K562 (cell line): ENCODE results near the gene SIGLEC14. TPM values are rescaled to one million over a fixed set of nuclear protein-coding genes. Genes with fewer than 3 reads are reported as not detected.

ENCODE experiments used
- ATAC-seq: fragments of 200-7000 bp; cut with Tn5 transposase; 3 replicates; pipeline ENCODE4 v1.9.1; 2020; ENCODE audit warnings: moderate library complexity
- BruUV-seq: library from RNA; stranded (reverse); fragments of 400-500 nt; replicated peaks from 2 replicates; lab custom pipeline; 2021; lab: Mats Ljungman, UMichigan
- CTCF ChIA-PET: fragments of 300-600 bp; formaldehyde crosslinking; extraction: SDS; loops from one replicate; lab custom pipeline; 2021; ENCODE audit warnings: low intra/inter-chr PET ratio; lab: Yijun Ruan, JAX
- POLR2A ChIA-PET: fragments of 300-600, 350-650 bp; sonication (Branson Sonifier 250); formaldehyde crosslinking; extraction: SDS; loops from one replicate; lab custom pipeline; 2021; ENCODE audit warnings: antibody characterized with exemption, inconsistent platforms; lab: Yijun Ruan, JAX
- DNase-seq, 4 experiments: peaks; one replicate each; pipeline versions ENCODE4 v3.0.0 to v3.0.0-alpha.2; 2011 to 2018; ENCODE audit warnings: low spot score in 3 of 4, mixed read lengths in 3 of 4; ENCODE audit errors: extremely low read depth in 1 of 4
- FAIRE-seq: peaks from 2 replicates; lab custom pipeline; 2011; peaks lifted over from hg19 to GRCh38; lab: Jason Lieb, UNC
- H2AFZ ChIP-seq: 2 replicates; pipeline ENCODE4 v1.6.0; 2011; ENCODE audit warnings: low read depth, low read length, control low read depth, inconsistent platforms
- H3K27ac ChIP-seq: fragments of 200-600 bp; 3 replicates; pipeline ENCODE4 v1.8.0; 2011; ENCODE audit warnings: low read depth, mild to moderate bottlenecking, control low read depth, inconsistent platforms, low read length, moderate library complexity, mixed read lengths; ENCODE audit errors: extremely low read depth
- H3K27me3 ChIP-seq, 2 experiments: fragments of 300-600 bp in 1 of 2; 2 replicates in 1 of 2; 3 replicates in 1 of 2; pipeline versions ENCODE4 v1.6.0 to v1.8.0; 2011; ENCODE audit warnings: inconsistent platforms in 2 of 2, low read length in 2 of 2, mild to moderate bottlenecking in 1 of 2, mixed read lengths in 1 of 2, moderate library complexity in 1 of 2; ENCODE audit not compliant: control insufficient read depth in 2 of 2, insufficient read depth in 2 of 2
- H3K36me3 ChIP-seq: fragments of 300-600 bp; 3 replicates; pipeline ENCODE4 v1.8.0; 2011; ENCODE audit warnings: mild to moderate bottlenecking, low read length, inconsistent platforms; ENCODE audit not compliant: control insufficient read depth, insufficient read depth
- H3K4me1 ChIP-seq, 2 experiments: fragments of 200-600 bp in 1 of 2; replicated peaks in 1 of 2; 2 replicates in 1 of 2; 3 replicates in 1 of 2; pipeline versions ENCODE4 v1.5.1 to v1.8.0; 2011; ENCODE audit warnings: inconsistent platforms in 2 of 2, low read length in 2 of 2, mild to moderate bottlenecking in 1 of 2, mixed read lengths in 1 of 2, moderate library complexity in 1 of 2; ENCODE audit not compliant: control insufficient read depth in 2 of 2, insufficient read depth in 2 of 2
- H3K4me2 ChIP-seq: 2 replicates; pipeline ENCODE4 v1.6.1; 2011; ENCODE audit warnings: low read length, control low read depth, inconsistent platforms, mixed read lengths; ENCODE audit not compliant: insufficient read depth
- H3K4me3 ChIP-seq: fragments of 200-600 bp; sonication (generic), shearing (Covaris generic); 2 replicates; pipeline ENCODE4 v1.5.1; 2016; ENCODE audit warnings: control low read depth, inconsistent platforms
- H3K79me2 ChIP-seq: fragments of 200-600 bp; 3 replicates; pipeline ENCODE4 v1.8.0; 2011; ENCODE audit warnings: low read length, inconsistent platforms; ENCODE audit not compliant: control insufficient read depth, insufficient read depth
- H3K9ac ChIP-seq, 2 experiments: 2 replicates each; pipeline versions ENCODE4 v1.6.0 to v1.6.1; 2011; ENCODE audit warnings: low read depth in 2 of 2, low read length in 2 of 2, control low read depth in 1 of 2, inconsistent platforms in 1 of 2, mild to moderate bottlenecking in 1 of 2, mixed read lengths in 1 of 2; ENCODE audit not compliant: insufficient read depth in 1 of 2
- H3K9me1 ChIP-seq: one replicate; pipeline ENCODE4 v1.6.0; 2011; ENCODE audit warnings: inconsistent platforms, mild to moderate bottlenecking, low read length, moderate library complexity; ENCODE audit not compliant: control insufficient read depth, insufficient read depth
- H3K9me3 ChIP-seq: replicated peaks from 2 replicates; pipeline ENCODE4 v1.5.1; 2011; ENCODE audit warnings: low read depth, low read length, inconsistent platforms; ENCODE audit not compliant: control insufficient read depth, insufficient read depth
- H4K20me1 ChIP-seq: replicated peaks from 2 replicates; pipeline ENCODE4 v1.6.1; 2011; ENCODE audit warnings: low read length, inconsistent platforms, mixed read lengths; ENCODE audit not compliant: control insufficient read depth, insufficient read depth
- LARP7 ChIP-seq: fragments of 450-650 bp; IDR thresholded peaks from 2 replicates; pipeline ENCODE4 v1.6.1; 2016
- MEF2A ChIP-seq: IDR thresholded peaks from 2 replicates; pipeline ENCODE4 v1.6.1; 2011; ENCODE audit warnings: low read depth, mild to moderate bottlenecking, low read length, moderate library complexity; ENCODE audit not compliant: control insufficient read depth
- NR2C1 ChIP-seq, 2 experiments: fragments of 450-650 bp; IDR thresholded peaks; 2 replicates each; pipeline ENCODE4 v1.6.1; 2017; ENCODE audit warnings: mild to moderate bottlenecking in 2 of 2, antibody characterized with exemption in 1 of 2, inconsistent platforms in 1 of 2, missing compliant biosample characterization in 1 of 2, missing genetic modification characterization in 1 of 2
- NR2C2 ChIP-seq, 2 experiments: fragments of 200-800 bp in 1 of 2; sonication (Bioruptor generic) in 1 of 2; sonication (generic) in 1 of 2; formaldehyde crosslinking in 1 of 2; IDR thresholded peaks; 2 replicates each; pipeline versions ENCODE4 v1.6.1 to v1.8.0; 2016 to 2022; ENCODE audit warnings: mild to moderate bottlenecking in 1 of 2, missing compliant biosample characterization in 1 of 2, missing genetic modification characterization in 1 of 2, missing genetic modification reagents in 1 of 2
- RFX7 ChIP-seq: fragments of 250-450 bp; sonication (Bioruptor Pico); IDR thresholded peaks from 2 replicates; pipeline ENCODE4 v1.5.1; 2021; ENCODE audit warnings: mild to moderate bottlenecking
- ZBTB7A ChIP-seq: IDR thresholded peaks from 2 replicates; pipeline ENCODE4 v1.6.1; 2011; ENCODE audit warnings: low read depth, mild to moderate bottlenecking, low read length, moderate library complexity, borderline replicate concordance; ENCODE audit not compliant: control insufficient read depth
- WGBS: fragments of 100-300 bp; shearing (Covaris generic); methylation state at CpG from one replicate; pipeline ENCODE4 v1.1.6; 2016; ENCODE audit warnings: low coverage, mixed read lengths; ENCODE audit not compliant: insufficient coverage; ENCODE audit errors: missing lambda C conversion rate; 5-methylcytosine and 5-hydroxymethylcytosine counted together
- in situ Hi-C: fragments of 300-500 bp; cut with MboI; formaldehyde crosslinking; loops from 4 replicates; pipeline ENCODE4 v1.15.0; 2018; ENCODE audit warnings: inconsistent platforms, mixed read lengths
- intact Hi-C: fragments of 100-400 bp; cut with micrococcal nuclease; formaldehyde crosslinking; loops from 2 replicates; pipeline ENCODE4 v1.14.2; 2022
- polyA plus RNA-seq, 8 experiments: library from polyadenylated mRNA; depleted of rRNA in 4 of 8; stranded (reverse) in 5 of 8; unstranded in 3 of 8; fragments of >200 nt; fragmentation: Nextera tagmentation in 2 of 8; fragmentation: Illumina TruSeq in 1 of 8; extraction: Ambion mirVana in 2 of 8; extraction: Trizol in 1 of 8; gene quantifications; 2 replicates each; pipeline versions ENCODE4 v1.2.1 to v1.2.3, GENCODE V29; 2011 to 2014; ENCODE audit warnings: inconsistent platforms in 1 of 8, missing spikeins in 1 of 8
- total RNA-seq, 7 experiments: library from RNA; depleted of rRNA in 6 of 7; stranded (reverse); fragments of >200 nt in 6 of 7; fragmentation: Illumina TruSeq in 2 of 7; extraction: Trizol in 2 of 7; gene quantifications; 2 replicates each; pipeline versions ENCODE4 v1.2.1 to v1.2.3, GENCODE V29; 2011 to 2021; ENCODE audit warnings: low replicate concordance in 1 of 7

The SIGLEC14 gene
- total and polyA plus RNA-seq, 9 of the 15 experiments (the other 6 are each of a cell fraction or from before 2014, with no cell fraction given) = not detected

- no peak for TF ChIP-seq RFX7
- TF ChIP-seq LARP7 = 0 out of 2 replicates have a peak, but pooled peaks have one; percentile 47
- TF ChIP-seq, all 486 proteins: peak for 5
Measured at GRCh38 chr19:51693819-51694218, 47.2 kb upstream of the SIGLEC14 start (continued).

- FAIRE-seq (no peak), ATAC-seq (no peak), DNase-seq (no peak)
- Histone ChIP-seq H3K79me2 (peaks cover 57% of the 10 kb centered on the region), H3K36me3 (peaks cover 50% of the 10 kb centered on the region), H2AFZ (no peak within 1 kb of the TSS), H3K4me3 (no peak within 1 kb of the TSS; the same call in 1 of the 2 replicates), H3K27me3 (no peaks in the 10 kb centered on the region), H3K9me3 (no peaks in the 10 kb centered on the region), H4K20me1 (no peaks in the 10 kb centered on the region), H3K9me1 (no peaks in the 10 kb centered on the region), H3K4me1 (peaks cover 12 to 52% of the 10 kb centered on the region in 2 experiments), H3K9ac (peak within 1 kb of the TSS; percentile 59 to 86; a peak in 3 of 4 replicates), H3K27ac (peak within 1 kb of the TSS; percentile 69; the same call in 2 of the 3 replicates), H3K4me2 (peak within 1 kb of the TSS; percentile 66)
- in situ Hi-C loops = no loop called here
- POLR2A ChIA-PET = no interaction called here
- intact Hi-C loops = no loop called here
- WGBS = 79% methylated on average over 2 of the region's 8 CpGs
- no TSS peak for BruUV-seq
- CTCF ChIA-PET = no interaction called here
- TF ChIP-seq NR2C1 (IDR thresholded peaks at IDR 0.05) = peak; percentile 85
- peak; percentile 82 for TF ChIP-seq NR2C1 (tag; IDR thresholded peaks at IDR 0.05)
- peak; percentile 81 for TF ChIP-seq NR2C2 (CRISPR knock-in tag; IDR thresholded peaks at IDR 0.05)
- TF ChIP-seq NR2C2 (tag; IDR thresholded peaks at IDR 0.05) = 0 out of 2 replicates have a peak, but pooled peaks have one; percentile 50
- TF ChIP-seq ZBTB7A = peak; percentile 40; the same call in 1 of the 2 replicates
- no peak for TF ChIP-seq MEF2A
Measured at GRCh38 chr19:51693260-51693659, 46.6 kb upstream of the SIGLEC14 start, which contains the start of gene SPACA6. SPACA6 (plus strand) TSS chr19:51693330; CDS start chr19:51693527, 197 bp downstream.
